ENCODE data around the gene LRRC49. TPM values are rescaled to one million over a fixed set of nuclear protein-coding genes. Genes with fewer than 3 reads are reported as not detected.

The LRRC49 gene
- total RNA-seq, 1 experiment from 2014 or later: 7.4 TPM

- Histone ChIP-seq H2AFZ (ENCODE audit: low read depth, low read length, poor library complexity, severe bottlenecking) (no peak overlapping the region), H3K27ac (ENCODE audit: low read depth, low read length) (no peak overlapping the region), H3K79me2 (ENCODE audit: insufficient read depth, low read length) (no peaks in the 10 kb centered on the region), H4K20me1 (ENCODE audit: insufficient read depth) (no peaks in the 10 kb centered on the region), H3K9ac (ENCODE audit: low read length) (no peak overlapping the region), H3K36me3 (ENCODE audit: control insufficient read depth in 1 of 2, insufficient read depth in 2 of 2, low read length in 2 of 2) (no peaks in the 10 kb centered on the region), H3K27me3 (ENCODE audit: insufficient read depth, low read length) (no peaks in the 10 kb centered on the region), H3K4me2 (ENCODE audit: low read length) (no peak overlapping the region), H3K4me3 (replicated peaks in 1 of 2; ENCODE audit: low read depth in 1 of 2, low read length in 2 of 2) (no peak overlapping the region), H3K4me1 (ENCODE audit: control insufficient read depth in 1 of 2, insufficient read depth in 2 of 2, low read length in 2 of 2) (peaks cover 17 to 22% of the 10 kb centered on the region in 2 experiments), H3K9me3 (ENCODE audit: control insufficient read depth in 1 of 2, insufficient read depth in 1 of 2, low read depth in 1 of 2, low read length in 2 of 2) (no peaks in the 10 kb centered on the region), H3K9me2 (ENCODE audit: insufficient read depth) (no peaks in the 10 kb centered on the region)
- intact Hi-C loops (cut with micrococcal nuclease): no loop called here
- CTCF ChIA-PET: no interaction called here
- DNase-seq (ENCODE audit: low read depth, low spot score) (no peak), ATAC-seq (no peak)
- TF ChIP-seq REST (IDR thresholded peaks at IDR 0.05; ENCODE audit: low read depth) (no peak), SRF (IDR thresholded peaks at IDR 0.05; ENCODE audit: low read depth) (no peak), POLR2A (IDR thresholded peaks at IDR 0.05; ENCODE audit: borderline replicate concordance, extremely low read depth, insufficient read depth, insufficient read length) (no peak), CBX3 (IDR thresholded peaks at IDR 0.05; ENCODE audit: low read depth) (no peak), EGR1 (IDR thresholded peaks at IDR 0.05; ENCODE audit: low read depth) (no peak), ZBTB33 (IDR thresholded peaks at IDR 0.05; ENCODE audit: extremely low read depth, insufficient replicate concordance, low read length) (no peak), EZH2 (IDR thresholded peaks at IDR 0.05) (no peak), JUND (IDR thresholded peaks at IDR 0.05) (no peak), ELF1 (IDR thresholded peaks at IDR 0.05; ENCODE audit: borderline replicate concordance, low read depth) (no peak), CTCF (IDR thresholded peaks at IDR 0.05 in 2 of 3, conservative IDR thresholded peaks at IDR 0.05 in 1 of 3; ENCODE audit: borderline replicate concordance in 1 of 3, insufficient read depth in 1 of 3, low read depth in 2 of 3, low read length in 2 of 3) (no peak), MAX (IDR thresholded peaks at IDR 0.05) (no peak)
- no TSS peak for BruUV-seq (replicated peaks)
- POLR2A ChIA-PET: no interaction called here
- RAD21 ChIA-PET (ENCODE audit: low non-redundant PET in 1 of 2, low total read pairs in 2 of 2, uncharacterized antibody in 2 of 2, unreplicated experiment in 2 of 2): no interaction called here
Observed at GRCh38 chr15:71091601-71092000, 199.0 kb downstream of the LRRC49 start.
